GM18909 (cell line): Measurements from ENCODE around the gene NTNG1.

Source experiments
- ATAC-seq: cut with Tn5 transposase; IDR thresholded peaks from one replicate; pipeline ENCODE4 v1.9.1; 2021; ENCODE audit warnings: mild to moderate bottlenecking; ENCODE audit not compliant: unreplicated experiment, poor library complexity

The NTNG1 gene

DNA sequence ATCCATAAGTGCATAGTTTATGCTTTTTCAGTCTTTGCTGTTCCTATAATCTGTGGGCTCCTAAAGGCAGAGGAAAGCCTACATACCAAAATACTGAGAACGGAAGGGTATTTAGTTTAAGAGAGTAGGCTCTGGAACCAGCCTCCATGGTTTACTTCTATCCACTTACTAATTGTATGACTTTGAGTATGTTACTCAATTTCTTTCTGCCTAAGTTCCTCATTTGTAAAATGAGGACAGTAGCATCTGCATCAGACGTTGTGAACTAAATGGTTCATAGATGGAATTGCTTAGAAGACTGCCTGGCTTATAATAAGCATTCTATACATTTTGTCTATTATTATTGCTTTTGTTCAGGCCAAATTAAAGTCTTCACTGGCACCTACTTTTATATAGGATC lies 111.0 kb downstream of the NTNG1 start:
- no peak for ATAC-seq

DNA sequence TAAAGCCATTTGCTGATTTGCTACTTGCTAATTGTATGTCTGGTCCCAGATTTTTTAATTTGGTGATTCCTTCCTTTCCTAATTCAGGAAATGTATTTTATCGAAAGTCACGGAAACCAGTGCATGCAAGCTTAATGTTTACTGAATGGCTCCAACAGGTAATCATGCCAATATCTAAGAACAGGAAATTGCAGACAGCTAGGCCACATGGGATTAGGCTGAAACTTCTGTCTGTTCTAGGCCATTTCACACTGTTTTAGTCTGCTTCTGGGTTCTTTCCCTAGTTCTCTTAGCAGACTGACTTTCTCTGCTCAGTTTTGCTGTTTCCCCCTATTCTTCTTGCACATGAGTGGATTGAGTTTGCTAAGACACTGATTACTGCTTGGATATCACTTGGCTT lies 111.4 kb downstream of the NTNG1 start:
- no peak for ATAC-seq

DNA sequence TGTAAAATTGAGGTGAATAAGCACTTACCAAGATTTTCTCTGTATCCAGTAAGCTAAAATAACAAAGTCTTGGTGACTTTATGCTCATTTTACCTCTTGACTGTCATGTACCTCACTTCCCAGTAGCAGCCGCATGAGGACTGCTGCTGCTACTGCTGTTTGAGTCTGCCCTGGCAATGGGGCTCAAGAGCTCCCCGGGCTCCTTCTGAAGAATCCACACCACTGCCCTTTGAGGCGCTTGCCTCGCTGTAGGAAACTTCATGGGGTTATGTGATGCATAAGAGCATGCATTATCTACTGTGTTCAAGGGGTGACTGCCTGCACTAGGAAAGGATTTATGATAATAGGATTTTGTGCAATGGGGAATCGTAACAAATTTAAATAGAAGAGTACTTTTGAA lies 113.5 kb downstream of the NTNG1 start:
- ATAC-seq, result no peak

- no peak for ATAC-seq
Observed at GRCh38 chr1:107255469-107255868, 114.6 kb downstream of the NTNG1 start.

GRCh38 chr1:107262467-107263286 lies 121.8 kb downstream of the NTNG1 start:
- ATAC-seq, result no peak

DNA sequence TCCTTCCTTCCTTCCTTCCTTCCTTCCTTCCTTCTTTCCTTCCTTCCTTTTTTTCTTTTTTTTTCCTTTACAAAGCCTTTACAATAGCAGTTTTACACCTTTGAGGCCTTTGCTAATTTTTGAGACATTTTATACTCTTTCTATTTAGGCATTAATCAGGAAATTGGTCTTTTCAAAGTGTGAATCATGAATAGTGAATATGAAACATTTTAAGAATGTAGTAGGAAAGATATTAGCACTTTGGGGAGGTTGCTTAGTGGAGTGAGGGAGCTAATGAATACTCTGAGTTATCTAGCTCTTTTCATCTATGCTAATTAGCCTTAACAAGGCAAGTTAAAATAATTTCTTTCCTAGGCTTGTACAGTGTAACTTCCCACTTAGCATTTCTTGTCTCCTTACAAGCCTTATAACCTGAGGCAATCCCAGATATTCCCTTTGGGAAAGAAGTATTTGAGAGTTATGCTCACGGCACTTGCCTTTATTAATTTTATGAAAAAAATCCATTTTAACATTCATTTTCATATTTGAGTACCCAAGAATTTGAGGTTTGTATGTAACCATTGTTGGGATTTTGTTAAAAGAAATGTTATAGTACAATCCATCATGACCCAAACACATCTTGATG lies 122.6 kb downstream of the NTNG1 start:
- ATAC-seq, result no peak

GRCh38 chr1:107264007-107264406 lies 123.2 kb downstream of the NTNG1 start:
- ATAC-seq, result no peak

GRCh38 chr1:107264561-107264960 lies 123.7 kb downstream of the NTNG1 start:
- ATAC-seq, result no peak

DNA sequence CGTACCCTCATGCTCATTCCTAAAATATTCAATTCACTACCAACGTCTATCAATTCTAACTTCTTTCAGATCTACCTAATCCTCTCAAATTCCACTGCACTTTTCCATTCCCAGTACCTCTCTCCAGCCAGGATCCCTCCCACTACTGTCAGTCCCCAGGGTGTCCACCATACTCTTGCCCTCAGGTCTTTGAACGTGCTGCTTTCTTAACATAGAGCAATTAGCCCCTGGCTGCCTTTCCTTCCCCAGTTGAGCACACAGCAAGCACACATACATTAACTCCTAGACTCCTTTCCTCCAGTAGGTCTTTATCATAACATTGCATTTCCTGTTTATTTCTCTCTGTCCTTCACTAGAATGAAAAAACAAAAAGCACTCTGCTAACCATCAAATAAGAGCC lies 126.7 kb downstream of the NTNG1 start:
- ATAC-seq, result no peak

GRCh38 chr1:107272321-107272720 lies 131.5 kb downstream of the NTNG1 start:
- ATAC-seq, result no peak

DNA sequence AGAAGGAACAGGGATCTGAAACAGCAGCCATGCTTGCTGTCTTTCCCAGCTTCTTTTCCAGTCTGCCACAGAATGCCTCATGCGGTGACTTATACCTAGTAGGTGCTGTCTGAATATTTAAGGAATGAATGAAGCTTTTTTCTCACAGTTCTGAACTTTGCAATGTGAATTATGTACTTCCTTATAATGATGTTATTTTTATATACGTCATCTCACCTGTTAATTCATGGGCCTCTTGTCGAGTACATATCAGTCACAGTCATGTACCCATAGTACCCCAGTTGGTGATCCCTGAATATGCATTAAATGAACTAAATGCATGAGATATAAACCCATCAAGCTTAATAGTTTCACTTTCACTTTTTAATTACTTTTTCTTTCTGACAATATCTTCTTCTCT lies 132.7 kb downstream of the NTNG1 start:
- ATAC-seq, result no peak

DNA sequence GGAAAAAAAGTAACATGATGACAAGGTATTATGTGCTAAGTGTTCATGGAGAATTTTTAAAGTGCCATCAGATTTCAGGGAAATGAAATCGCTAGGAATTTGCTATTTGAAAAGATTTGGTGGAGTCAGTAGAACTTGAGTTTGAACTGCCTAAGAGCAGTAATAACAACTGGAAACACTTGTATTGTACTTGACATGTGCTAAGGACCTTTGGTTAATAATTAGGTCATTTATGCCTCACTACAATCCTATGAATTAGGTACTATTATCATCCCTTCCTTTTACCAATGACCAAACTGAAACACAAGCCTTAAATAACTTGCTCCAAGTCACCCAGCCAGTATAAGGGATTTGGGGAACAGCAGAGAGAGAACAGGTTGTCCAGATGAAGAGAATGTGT lies 133.4 kb downstream of the NTNG1 start:
- ATAC-seq, result no peak

DNA sequence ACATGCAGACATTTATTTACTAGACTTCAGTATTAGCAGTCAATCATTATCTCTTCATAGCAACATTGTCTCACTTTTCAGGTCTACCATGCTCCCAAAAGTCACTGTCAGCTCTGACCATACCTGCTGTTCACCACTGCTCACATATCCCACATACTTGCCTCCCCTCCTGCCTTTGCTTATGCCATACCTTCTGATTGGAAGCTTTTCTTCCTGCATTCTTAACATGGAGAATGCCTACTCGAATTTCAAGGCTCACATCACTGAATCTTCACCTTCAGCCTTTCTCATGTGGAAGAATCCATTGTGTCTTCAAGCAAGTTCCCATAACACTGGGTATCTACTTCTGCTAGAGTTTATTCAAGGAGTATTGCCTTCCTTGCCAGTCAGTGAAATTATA lies 135.4 kb downstream of the NTNG1 start:
- ATAC-seq, result no peak

DNA sequence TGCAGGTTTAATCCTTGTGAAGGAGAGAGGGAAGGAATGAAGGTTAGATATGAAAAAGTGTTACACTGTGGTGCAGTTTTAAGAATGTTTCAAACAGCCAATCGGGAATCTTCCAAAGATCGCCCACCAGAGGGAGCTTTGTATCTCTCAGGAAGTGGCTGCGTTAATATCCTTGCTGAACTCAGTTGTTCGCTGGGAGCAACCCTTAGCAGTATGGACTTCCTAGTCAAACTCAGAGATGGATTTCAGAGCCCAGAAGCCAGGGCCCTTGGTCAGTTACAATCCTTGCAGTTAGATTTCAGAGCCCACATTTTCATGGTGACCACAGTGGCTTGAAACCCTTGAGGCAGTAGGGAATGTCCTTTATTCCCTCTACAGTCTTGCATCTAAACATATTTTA lies 136.2 kb downstream of the NTNG1 start:
- ATAC-seq, result no peak

DNA sequence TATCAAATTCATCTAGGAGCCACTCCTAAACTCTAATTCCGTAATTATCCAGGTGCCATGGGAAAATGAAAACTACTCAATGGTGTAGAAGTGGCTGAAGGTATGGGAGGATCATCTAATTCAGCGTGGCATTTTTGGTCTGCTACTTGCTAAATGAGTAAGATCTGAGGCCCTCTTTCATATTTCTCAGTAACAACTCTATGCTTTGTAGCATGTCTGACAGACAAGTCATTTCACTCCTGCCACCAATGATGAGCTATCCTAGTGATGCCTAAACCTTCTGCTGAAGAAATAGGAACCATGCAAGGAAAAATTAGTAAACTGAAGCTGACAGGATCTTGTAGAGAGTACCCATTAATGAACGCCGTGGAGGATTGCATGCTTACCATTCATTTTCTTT lies 145.3 kb downstream of the NTNG1 start:
- no peak for ATAC-seq

- ATAC-seq, result no peak
Observed at GRCh38 chr1:107291987-107292386, 151.1 kb downstream of the NTNG1 start.

- ATAC-seq, result no peak
Observed at GRCh38 chr1:107293901-107294613, 153.2 kb downstream of the NTNG1 start.

- ATAC-seq, result no peak
Observed at GRCh38 chr1:107294686-107295085, 153.8 kb downstream of the NTNG1 start.

GRCh38 chr1:107297681-107298080 lies 156.8 kb downstream of the NTNG1 start:
- ATAC-seq, result no peak

DNA sequence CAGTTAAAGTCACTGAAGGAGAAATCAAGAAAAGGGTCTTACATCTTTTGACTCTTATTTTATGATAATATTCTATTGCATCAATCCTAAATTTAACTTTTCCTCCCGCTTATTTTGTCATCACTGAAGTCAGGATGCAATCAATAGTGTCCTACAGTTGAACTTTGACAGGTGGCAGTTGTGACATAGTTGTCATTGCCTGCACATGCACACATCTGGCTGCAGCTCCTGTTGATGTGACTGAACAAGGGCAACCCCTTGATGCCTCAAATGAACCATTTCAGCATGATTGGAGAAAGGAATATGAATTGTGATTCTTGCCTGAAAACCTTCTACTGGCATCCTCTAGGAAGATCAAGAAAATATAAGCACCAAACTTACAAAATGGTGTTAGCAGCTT lies 157.7 kb downstream of the NTNG1 start:
- no peak for ATAC-seq

GRCh38 chr1:107299521-107299920 lies 158.7 kb downstream of the NTNG1 start:
- no peak for ATAC-seq
